ENCODE measurements around the gene UQCRC1. TPM values are rescaled to one million over a fixed set of nuclear protein-coding genes. Genes with fewer than 3 reads are reported as not detected.

UQCRC1 gene
- total RNA-seq, 1 donor from 2014 or later: 182 TPM

DNA sequence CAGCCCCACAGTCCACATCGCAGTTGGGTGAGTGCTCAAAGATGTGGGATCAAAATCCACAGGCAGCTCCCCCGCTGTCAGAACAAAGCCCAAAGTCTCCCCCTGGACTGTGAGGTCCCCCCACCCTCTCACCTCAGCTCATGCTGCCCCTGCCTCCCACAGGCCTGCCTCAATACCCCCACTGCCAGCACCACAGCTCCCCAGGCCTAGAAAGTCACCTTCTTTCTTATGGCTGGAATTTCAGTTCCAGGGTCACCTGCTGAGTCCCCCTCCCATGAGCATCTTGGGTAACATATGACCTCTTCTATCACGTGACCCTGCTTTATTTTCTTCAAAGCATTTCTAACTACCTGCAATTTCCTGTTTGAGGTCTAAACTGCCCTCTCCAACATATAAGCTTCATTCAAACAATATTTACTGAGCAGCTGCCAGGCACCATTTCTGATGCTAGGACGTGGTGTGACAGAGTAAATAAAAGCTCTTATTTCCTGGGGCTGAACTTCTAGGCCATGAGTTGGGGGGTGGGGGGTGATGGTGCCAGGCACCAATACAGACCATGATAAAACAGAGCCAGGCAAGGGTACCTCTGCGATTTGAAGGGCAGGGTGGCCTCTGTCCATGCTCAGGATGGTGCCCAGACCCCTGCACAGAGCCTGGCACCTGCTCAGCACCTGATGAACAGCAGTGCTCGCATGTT is 14.6 kb upstream of the UQCRC1 start:
- Histone ChIP-seq H3K4me1 (ENCODE audit: control insufficient read depth in 3 of 3, insufficient read depth in 3 of 3, low read length in 3 of 3) (no peaks in the 10 kb centered on the region), H3K27me3 (ENCODE audit: control insufficient read depth in 3 of 3, insufficient read depth in 3 of 3, low read length in 3 of 3) (no peaks in the 10 kb centered on the region), H3K9me3 (ENCODE audit: control insufficient read depth in 3 of 3, low read length in 3 of 3) (no peaks in the 10 kb centered on the region)

DNA sequence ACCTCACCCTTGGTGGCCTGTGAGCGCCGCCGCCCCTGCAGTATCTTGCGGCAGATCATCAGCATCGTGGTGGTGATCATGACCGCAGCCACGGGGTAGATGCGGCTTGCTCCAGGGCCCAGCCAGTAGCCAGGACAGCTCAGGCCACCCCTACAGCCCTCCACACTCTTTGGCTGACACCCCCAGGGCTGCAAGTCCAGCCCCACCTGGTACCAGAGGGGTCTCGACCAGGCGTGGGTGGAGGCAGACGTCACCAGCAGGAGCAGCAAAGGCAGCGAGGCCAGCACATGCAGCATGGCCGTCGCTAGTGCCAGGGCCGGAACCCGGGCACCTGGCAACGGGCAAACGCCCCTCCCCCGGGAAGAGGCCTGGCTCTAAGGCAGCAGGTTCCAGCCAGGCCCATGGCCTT is 12.0 kb upstream of the UQCRC1 start, which contains the start of gene TMEM89:
Gene TMEM89, minus strand, starts transcription at position 309 of the 409 bp plus-strand sequence. Its CDS starts 13 bp downstream, at position 296.
- Histone ChIP-seq H3K27me3 (ENCODE audit: control insufficient read depth in 3 of 3, insufficient read depth in 3 of 3, low read length in 3 of 3) (no peaks in the 10 kb centered on the region), H3K9me3 (ENCODE audit: control insufficient read depth in 3 of 3, low read length in 3 of 3) (peaks cover 0 to 2% (median 0%) of the 10 kb centered on the region in 3 donors), H3K27ac (ENCODE audit: low read depth, low read length) (no peak within 1 kb of the TSS), H3K4me1 (ENCODE audit: control insufficient read depth in 3 of 3, insufficient read depth in 3 of 3, low read length in 3 of 3) (no peaks in the 10 kb centered on the region), H3K36me3 (ENCODE audit: control insufficient read depth in 3 of 3, insufficient read depth in 3 of 3, low read length in 3 of 3) (peaks cover 5 to 17% (median 13%) of the 10 kb centered on the region in 3 donors), H3K4me3 (ENCODE audit: low read length in 3 of 3) (no peak within 1 kb of the TSS), H3K9ac (ENCODE audit: low read depth in 1 of 3, low read length in 3 of 3) (no peak within 1 kb of the TSS)

More for the DNA sequence above, 14.6 kb upstream of the UQCRC1 start:
- Histone ChIP-seq H3K4me3 (ENCODE audit: low read length in 3 of 3) (no peak overlapping the region), H3K27ac (ENCODE audit: low read depth, low read length) (no peak overlapping the region), H3K36me3 (ENCODE audit: control insufficient read depth in 3 of 3, insufficient read depth in 3 of 3, low read length in 3 of 3) (peaks cover 24 to 40% (median 31%) of the 10 kb centered on the region in 3 donors), H3K9ac (ENCODE audit: low read depth in 1 of 3, low read length in 3 of 3) (no peak overlapping the region)

DNA sequence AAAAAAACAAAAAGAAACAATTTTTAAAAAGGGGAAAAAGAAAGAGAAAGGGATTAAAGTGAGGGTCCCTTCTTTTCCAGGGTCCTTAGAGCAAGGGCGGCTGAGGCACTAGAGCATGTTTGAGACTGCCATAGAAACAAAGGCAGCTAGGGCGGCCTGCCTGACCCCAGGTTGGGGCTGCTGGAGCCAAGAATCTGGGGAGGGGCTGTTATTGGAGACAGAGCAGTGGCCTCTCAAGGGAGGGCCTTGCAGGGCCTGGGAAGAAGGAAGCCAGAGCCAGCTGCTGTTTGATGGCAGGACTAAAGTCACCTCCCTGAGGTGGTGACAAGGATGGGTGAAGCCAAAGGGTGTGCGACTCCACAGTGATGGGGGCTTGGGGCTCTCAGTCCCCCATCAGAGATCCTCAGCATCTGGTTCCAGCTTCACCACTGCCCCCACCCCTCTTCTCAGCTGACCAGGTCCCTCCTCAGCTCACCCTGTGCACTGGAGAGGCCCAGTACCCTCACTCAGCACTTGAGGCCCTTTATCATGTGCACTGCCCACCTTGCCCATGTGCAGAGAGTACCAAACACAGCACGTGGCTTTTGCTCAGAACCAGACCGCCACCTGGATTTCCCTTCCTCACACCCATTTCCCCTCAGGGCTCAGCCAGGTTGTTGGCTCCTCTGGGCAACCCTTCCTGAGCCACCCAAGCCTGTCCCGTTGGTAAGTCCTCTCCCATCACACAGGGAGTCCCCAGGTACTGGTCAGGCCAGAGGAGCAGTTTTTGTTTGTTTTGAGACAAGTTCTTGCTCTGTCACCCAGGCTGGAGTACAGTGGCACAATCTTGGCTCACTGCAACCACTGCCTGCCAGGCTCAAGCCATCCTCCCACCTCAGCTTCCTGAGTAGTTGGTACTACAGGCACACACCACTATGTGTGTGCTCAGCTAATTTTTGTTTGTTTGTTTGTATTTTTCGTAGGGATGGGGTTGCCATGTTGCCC is 10.4 kb upstream of the UQCRC1 start:
- no peak overlapping the region for H3K27ac ChIP-seq (ENCODE audit: low read depth, low read length)
- H3K4me1 ChIP-seq (ENCODE audit: control insufficient read depth in 3 of 3, insufficient read depth in 3 of 3, low read length in 3 of 3): no peaks in the 10 kb centered on the region
- H3K36me3 ChIP-seq (ENCODE audit: control insufficient read depth in 3 of 3, insufficient read depth in 3 of 3, low read length in 3 of 3): peaks cover 0 to 2% (median 0%) of the 10 kb centered on the region in 3 donors
- H3K9me3 ChIP-seq (ENCODE audit: control insufficient read depth in 3 of 3, low read length in 3 of 3): peaks cover 0 to 2% (median 0%) of the 10 kb centered on the region in 3 donors
- H3K4me3 ChIP-seq (ENCODE audit: low read length in 3 of 3): no peak overlapping the region
- no peaks in the 10 kb centered on the region for H3K27me3 ChIP-seq (ENCODE audit: control insufficient read depth in 3 of 3, insufficient read depth in 3 of 3, low read length in 3 of 3)
- H3K9ac ChIP-seq (ENCODE audit: low read depth in 1 of 3, low read length in 3 of 3): no peak overlapping the region

DNA sequence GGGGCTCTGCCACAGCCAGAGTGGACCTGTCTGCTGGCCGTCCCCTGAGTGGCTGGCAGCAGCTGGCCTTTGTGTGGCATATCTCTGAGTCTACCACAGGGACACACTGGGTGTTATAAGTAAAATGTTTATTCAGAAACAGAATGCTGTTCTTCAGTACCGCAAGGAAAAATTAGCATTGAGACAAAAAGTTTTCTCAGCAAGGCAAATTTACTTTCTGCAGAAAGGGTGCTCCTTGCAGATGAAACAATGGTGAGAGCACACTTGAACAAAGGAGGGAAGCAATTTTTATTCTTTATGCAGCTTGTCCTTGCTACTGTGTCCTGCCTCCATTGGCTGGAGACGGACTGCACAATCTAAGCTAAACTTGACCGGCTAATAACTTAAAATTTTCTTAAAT is 8.1 kb upstream of the UQCRC1 start:
- H3K27me3 ChIP-seq (ENCODE audit: control insufficient read depth in 3 of 3, insufficient read depth in 3 of 3, low read length in 3 of 3): no peaks in the 10 kb centered on the region
- H3K4me1 ChIP-seq (ENCODE audit: control insufficient read depth in 3 of 3, insufficient read depth in 3 of 3, low read length in 3 of 3): no peaks in the 10 kb centered on the region
- peaks cover 0 to 2% (median 0%) of the 10 kb centered on the region in 3 donors for H3K9me3 ChIP-seq (ENCODE audit: control insufficient read depth in 3 of 3, low read length in 3 of 3)
- H3K9ac ChIP-seq (ENCODE audit: low read depth in 1 of 3, low read length in 3 of 3): no peak overlapping the region
- no peak overlapping the region for H3K27ac ChIP-seq (ENCODE audit: low read depth, low read length)
- H3K4me3 ChIP-seq (ENCODE audit: low read length in 3 of 3): no peak overlapping the region
- H3K36me3 ChIP-seq (ENCODE audit: control insufficient read depth in 3 of 3, insufficient read depth in 3 of 3, low read length in 3 of 3): no peaks in the 10 kb centered on the region

DNA sequence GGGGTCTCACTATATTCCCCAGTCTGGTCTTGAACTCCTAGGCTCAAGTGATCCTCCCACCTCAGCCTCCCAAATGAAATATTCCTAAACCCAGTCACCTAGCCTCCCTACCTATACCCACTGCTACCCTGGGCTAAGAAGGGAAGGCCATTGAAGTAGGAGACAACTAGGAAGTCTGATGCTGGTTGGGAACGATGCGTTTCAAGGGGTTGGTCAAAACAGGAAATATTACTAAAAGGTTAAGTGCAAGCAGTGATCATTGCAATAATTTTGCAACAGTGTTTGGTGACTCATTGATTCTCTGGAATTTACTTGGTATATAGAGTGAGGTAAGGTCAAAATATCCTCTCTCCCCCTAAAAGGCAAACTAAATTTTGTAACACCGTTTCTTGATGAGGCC is 4.6 kb upstream of the UQCRC1 start:
- Histone ChIP-seq H3K27me3 (ENCODE audit: control insufficient read depth in 3 of 3, insufficient read depth in 3 of 3, low read length in 3 of 3) (no peaks in the 10 kb centered on the region), H3K9ac (ENCODE audit: low read depth in 1 of 3, low read length in 3 of 3) (no peak overlapping the region), H3K27ac (ENCODE audit: low read depth, low read length) (no peak overlapping the region), H3K36me3 (ENCODE audit: control insufficient read depth in 3 of 3, insufficient read depth in 3 of 3, low read length in 3 of 3) (peaks cover 0 to under 1% (median 0%) of the 10 kb centered on the region in 3 donors), H3K9me3 (ENCODE audit: control insufficient read depth in 3 of 3, low read length in 3 of 3) (peaks cover 0 to 2% (median 0%) of the 10 kb centered on the region in 3 donors), H3K4me1 (ENCODE audit: control insufficient read depth in 3 of 3, insufficient read depth in 3 of 3, low read length in 3 of 3) (peaks cover 0 to 6% (median under 1%) of the 10 kb centered on the region in 3 donors), H3K4me3 (ENCODE audit: low read length in 3 of 3) (no peak overlapping the region)

DNA sequence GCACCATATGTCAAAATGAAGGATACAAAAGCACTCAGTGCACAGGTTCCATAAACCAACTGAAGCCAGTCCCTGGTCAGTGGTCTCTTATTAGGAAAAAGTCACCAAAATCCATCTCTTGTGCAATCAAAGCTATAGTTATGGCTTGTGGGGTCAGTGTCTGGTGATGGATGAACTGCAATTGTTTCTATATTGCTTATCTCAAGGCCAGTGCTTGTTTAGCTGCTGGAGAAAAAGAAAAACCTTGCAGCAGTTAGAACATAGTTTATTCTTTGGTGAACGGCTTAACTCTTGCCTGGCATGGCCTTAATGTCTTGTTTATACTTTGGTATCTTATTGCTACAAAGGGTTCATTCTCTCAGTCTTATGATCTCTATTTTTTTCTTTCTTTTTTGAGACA is 2.9 kb upstream of the UQCRC1 start:
- H3K4me1 ChIP-seq (ENCODE audit: control insufficient read depth in 3 of 3, insufficient read depth in 3 of 3, low read length in 3 of 3): peaks cover 13 to 20% (median 13%) of the 10 kb centered on the region in 3 donors
- no peak overlapping the region for H3K9ac ChIP-seq (ENCODE audit: low read depth in 1 of 3, low read length in 3 of 3)
- H3K27me3 ChIP-seq (ENCODE audit: control insufficient read depth in 3 of 3, insufficient read depth in 3 of 3, low read length in 3 of 3): no peaks in the 10 kb centered on the region
- peaks cover 3 to 10% (median 9%) of the 10 kb centered on the region in 3 donors for H3K36me3 ChIP-seq (ENCODE audit: control insufficient read depth in 3 of 3, insufficient read depth in 3 of 3, low read length in 3 of 3)
- no peak overlapping the region for H3K27ac ChIP-seq (ENCODE audit: low read depth, low read length)
- H3K9me3 ChIP-seq (ENCODE audit: control insufficient read depth in 3 of 3, low read length in 3 of 3): peaks cover 0 to 2% (median 0%) of the 10 kb centered on the region in 3 donors
- H3K4me3 ChIP-seq (ENCODE audit: low read length in 3 of 3): no peak overlapping the region

DNA sequence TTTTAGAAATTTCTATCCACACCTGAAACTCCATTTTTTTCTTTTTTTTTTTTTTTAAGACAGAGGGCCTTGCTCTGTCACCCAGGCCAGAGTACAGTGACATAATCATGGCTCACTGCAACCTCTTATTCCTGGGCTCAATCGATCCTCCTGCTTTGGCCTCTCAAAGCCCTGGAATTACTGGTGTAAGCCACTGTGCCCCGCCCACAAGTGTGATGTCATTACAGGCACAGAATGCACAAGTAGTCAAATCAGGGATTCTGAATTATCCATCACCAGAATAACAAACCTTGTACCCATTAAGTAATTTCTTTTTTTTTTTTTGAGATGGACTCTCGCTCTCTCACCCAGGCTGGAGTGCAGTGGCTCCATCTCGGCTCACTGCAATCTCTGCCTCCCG is 1.9 kb downstream of the UQCRC1 start:
- Histone ChIP-seq H3K4me1 (ENCODE audit: control insufficient read depth in 3 of 3, insufficient read depth in 3 of 3, low read length in 3 of 3) (peaks cover 16 to 50% (median 26%) of the 10 kb centered on the region in 3 donors), H3K9ac (ENCODE audit: low read depth in 1 of 3, low read length in 3 of 3) (no peak overlapping the region), H3K27me3 (ENCODE audit: control insufficient read depth in 3 of 3, insufficient read depth in 3 of 3, low read length in 3 of 3) (no peaks in the 10 kb centered on the region), H3K27ac (ENCODE audit: low read depth, low read length) (no peak overlapping the region), H3K36me3 (ENCODE audit: control insufficient read depth in 3 of 3, insufficient read depth in 3 of 3, low read length in 3 of 3) (peaks cover 38 to 44% (median 44%) of the 10 kb centered on the region in 3 donors), H3K9me3 (ENCODE audit: control insufficient read depth in 3 of 3, low read length in 3 of 3) (no peaks in the 10 kb centered on the region), H3K4me3 (ENCODE audit: low read length in 3 of 3) (no peak overlapping the region)

DNA sequence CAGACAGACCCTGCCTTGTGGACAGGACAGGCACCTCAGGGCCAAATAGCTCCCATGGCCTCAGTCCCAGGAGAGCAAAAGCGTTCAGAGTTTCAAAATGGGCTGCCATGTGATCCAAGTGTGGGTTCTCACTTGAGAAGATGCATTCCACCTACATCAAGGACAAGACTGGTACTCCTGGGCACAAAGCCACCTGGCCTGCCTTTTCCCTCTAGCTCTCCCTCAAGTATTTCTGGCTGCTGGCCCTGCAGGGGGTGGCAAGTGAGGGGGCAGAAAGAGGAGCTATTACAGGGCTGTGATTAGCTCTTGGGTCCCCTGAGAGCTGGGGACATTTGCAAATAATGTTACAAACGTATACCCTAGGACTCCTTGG is 7.8 kb downstream of the UQCRC1 start:
- Histone ChIP-seq H3K27me3 (ENCODE audit: control insufficient read depth in 3 of 3, insufficient read depth in 3 of 3, low read length in 3 of 3) (no peaks in the 10 kb centered on the region), H3K9me3 (ENCODE audit: control insufficient read depth in 3 of 3, low read length in 3 of 3) (no peaks in the 10 kb centered on the region), H3K36me3 (ENCODE audit: control insufficient read depth in 3 of 3, insufficient read depth in 3 of 3, low read length in 3 of 3) (peaks cover 62 to 77% (median 72%) of the 10 kb centered on the region in 3 donors), H3K4me1 (ENCODE audit: control insufficient read depth in 3 of 3, insufficient read depth in 3 of 3, low read length in 3 of 3) (peaks cover 54 to 88% (median 65%) of the 10 kb centered on the region in 3 donors), H3K27ac (ENCODE audit: low read depth, low read length) (peak overlapping the region; percentile 97), H3K4me3 (ENCODE audit: low read length in 3 of 3) (no peak overlapping the region), H3K9ac (ENCODE audit: low read depth in 1 of 3, low read length in 3 of 3) (peak overlapping the region in 1 of 3 donors; percentile 70)

DNA sequence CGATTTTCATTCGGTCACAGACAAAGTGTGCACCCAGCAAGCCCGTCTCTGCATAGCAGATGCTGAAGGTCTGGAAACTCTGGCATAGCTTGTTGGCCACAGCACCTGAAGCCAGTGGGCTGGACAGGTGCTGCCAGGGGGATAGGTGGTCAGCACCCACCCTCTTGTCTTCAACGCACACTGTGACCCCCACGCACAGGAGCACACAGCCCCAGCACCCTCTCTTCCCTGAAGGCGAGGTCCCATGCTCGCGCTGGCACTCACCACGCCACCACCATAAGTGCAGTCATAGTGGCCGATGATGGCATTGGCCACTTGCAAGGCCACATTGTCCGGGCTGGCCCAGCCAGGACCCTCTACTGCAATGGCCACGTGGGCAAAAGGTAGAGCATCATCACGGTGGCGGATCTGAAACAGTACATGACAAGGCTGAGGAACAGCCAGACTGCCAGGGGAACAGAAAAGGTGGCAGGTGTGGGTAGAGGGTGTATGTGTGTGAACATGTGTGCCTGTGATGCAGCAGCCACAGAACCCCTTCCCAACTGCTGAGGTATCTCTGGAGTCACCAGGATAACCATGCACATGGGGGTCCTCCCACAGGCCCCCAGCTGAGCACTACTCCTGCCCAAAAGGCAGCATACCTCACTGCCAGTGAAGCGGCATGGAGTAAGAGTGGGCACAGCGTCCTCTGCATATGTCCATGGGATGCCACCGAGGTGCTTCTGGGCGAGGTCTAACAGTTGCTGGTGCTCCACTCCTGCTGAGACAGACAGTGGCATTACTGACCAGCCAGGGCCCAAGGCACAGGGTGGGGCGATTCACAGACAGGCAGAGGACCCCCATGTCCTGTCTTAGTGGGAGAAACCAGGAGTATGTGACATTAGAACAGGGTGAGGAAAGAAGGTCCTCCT is 8.5 kb downstream of the UQCRC1 start:
- Histone ChIP-seq H3K36me3 (ENCODE audit: control insufficient read depth in 3 of 3, insufficient read depth in 3 of 3, low read length in 3 of 3) (peaks cover 60 to 77% (median 71%) of the 10 kb centered on the region in 3 donors), H3K4me1 (ENCODE audit: control insufficient read depth in 3 of 3, insufficient read depth in 3 of 3, low read length in 3 of 3) (peaks cover 57 to 93% (median 71%) of the 10 kb centered on the region in 3 donors), H3K9ac (ENCODE audit: low read depth in 1 of 3, low read length in 3 of 3) (peak overlapping the region in 1 of 3 donors; percentile 70), H3K27me3 (ENCODE audit: control insufficient read depth in 3 of 3, insufficient read depth in 3 of 3, low read length in 3 of 3) (no peaks in the 10 kb centered on the region), H3K4me3 (ENCODE audit: low read length in 3 of 3) (peak overlapping the region in 1 of 3 donors; percentile 29), H3K27ac (ENCODE audit: low read depth, low read length) (peak overlapping the region; percentile 97), H3K9me3 (ENCODE audit: control insufficient read depth in 3 of 3, low read length in 3 of 3) (no peaks in the 10 kb centered on the region)
